Measurements from ENCODE around the gene PLA2G4D. TPM values are rescaled to one million over a fixed set of nuclear protein-coding genes. Genes with fewer than 3 reads are reported as not detected.

The PLA2G4D gene
- polyA plus RNA-seq, 1 of the 3 experiments (the other 2 are of a cell fraction) = not detected

DNA sequence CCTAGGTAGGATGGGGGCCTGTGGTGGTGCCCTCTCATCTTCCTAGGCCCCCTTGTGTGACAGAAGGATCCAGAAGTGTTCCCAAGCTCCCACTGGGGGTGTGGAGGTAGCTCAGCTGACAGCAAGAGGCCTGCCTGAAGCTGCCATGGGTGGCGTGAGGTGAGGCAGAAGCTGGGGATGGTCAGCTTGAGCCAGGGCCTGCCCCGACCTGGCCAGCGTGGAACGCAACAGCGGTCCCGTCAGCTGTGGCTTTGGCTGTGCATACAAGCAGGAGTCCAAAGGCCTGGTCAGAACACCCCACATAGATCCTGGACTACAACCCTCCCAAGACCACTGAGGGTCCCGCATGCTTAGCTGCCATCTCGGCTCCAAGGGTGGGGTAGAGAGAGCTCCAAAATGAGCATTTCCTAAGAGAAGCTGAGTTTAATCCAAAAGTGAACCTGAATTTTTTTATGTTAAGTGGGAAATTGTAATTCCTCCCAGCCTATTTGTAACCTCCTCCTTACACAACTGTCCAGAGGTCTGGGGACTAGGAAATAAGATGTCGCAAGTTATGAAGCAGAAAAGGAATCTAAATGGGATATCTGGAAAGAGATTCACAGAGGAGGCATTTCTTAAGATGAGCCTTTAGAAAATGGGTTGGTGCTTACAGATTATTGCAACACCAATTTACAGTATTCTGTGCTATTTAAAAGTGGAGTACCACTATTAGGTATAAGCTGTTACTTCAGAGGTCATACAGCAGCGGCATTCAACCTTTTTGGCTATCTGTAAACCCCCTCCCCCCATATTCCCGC lies 9.9 kb upstream of the PLA2G4D start:
- ChIA-PET CTCF (no interaction called here), POLR2A (no interaction called here)
- 92% methylated on average over 8 of the region's 11 CpGs for WGBS (ENCODE audit: low lambda C conversion rate)
- Histone ChIP-seq H3K9ac (no peak overlapping the region), H3F3A (replicated peaks; ENCODE audit: insufficient read depth) (peaks cover 3% of the 10 kb centered on the region), H3K36me3 (replicated peaks in 1 of 2; ENCODE audit: control insufficient read depth in 1 of 2, insufficient read depth in 2 of 2, low read length in 1 of 2) (no peaks in the 10 kb centered on the region), H3K4me1 (ENCODE audit: control insufficient read depth in 1 of 2, insufficient read depth in 2 of 2, low read depth in 1 of 2, low read length in 1 of 2) (peaks cover 4 to 6% of the 10 kb centered on the region in 2 experiments; a peak in 1 of 4 replicates), H3K79me2 (ENCODE audit: insufficient read depth) (no peaks in the 10 kb centered on the region), H3K4me2 (no peak overlapping the region), H3K9me3 (no peaks in the 10 kb centered on the region), H3K9me2 (no peaks in the 10 kb centered on the region), H2AFZ (ENCODE audit: low read depth) (no peak overlapping the region), H3K27ac (ENCODE audit: low read depth in 2 of 2, low read length in 1 of 2) (no peak overlapping the region), H3K4me3 (ENCODE audit: low read depth in 2 of 2, low read length in 1 of 2) (no peak overlapping the region), H4K20me1 (ENCODE audit: insufficient read depth) (no peaks in the 10 kb centered on the region), H3K27me3 (ENCODE audit: insufficient read depth) (no peaks in the 10 kb centered on the region)
- no peak for TF ChIP-seq NRF1 (IDR thresholded peaks at IDR 0.05; ENCODE audit: low read depth, low read length)
- no peak for TF ChIP-seq RFX5 (IDR thresholded peaks at IDR 0.05; ENCODE audit: low read length)
- TF ChIP-seq NFIC (IDR thresholded peaks at IDR 0.05; ENCODE audit: borderline replicate concordance) = no peak
- DNase-seq = no peak

DNA sequence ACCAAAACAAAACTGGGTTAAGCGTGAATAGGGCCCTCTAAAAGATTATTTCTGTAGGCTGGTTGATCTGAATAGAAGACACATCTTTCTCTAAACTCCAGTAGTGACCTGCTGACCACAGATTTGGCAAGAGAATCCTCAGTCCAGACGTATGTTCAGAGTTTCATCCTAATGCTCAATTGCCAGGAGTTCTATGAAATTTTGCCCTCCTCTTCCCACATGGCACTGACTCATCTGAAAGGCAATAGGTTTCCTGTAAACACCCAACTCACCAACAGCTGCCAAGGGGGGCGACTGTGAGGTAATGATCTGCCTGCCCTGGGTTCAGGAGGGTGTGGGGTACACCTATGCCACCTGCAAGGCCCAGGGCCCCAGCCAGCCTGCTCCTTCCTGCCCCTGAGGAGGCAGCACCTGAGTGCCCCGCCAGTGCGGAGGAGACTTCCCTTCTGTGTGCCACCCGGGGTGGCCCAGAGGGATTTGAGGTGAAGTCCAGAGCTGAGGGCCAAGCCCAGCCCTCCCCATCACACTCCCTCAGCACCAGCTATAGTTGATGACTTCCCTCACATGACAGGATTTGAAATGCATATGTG lies 8.4 kb upstream of the PLA2G4D start:
- WGBS (ENCODE audit: low lambda C conversion rate) = 66% methylated on average over 6 of the region's 6 CpGs
- no peak overlapping the region for H2AFZ ChIP-seq (ENCODE audit: low read depth)
- no peak overlapping the region for H3K4me3 ChIP-seq (ENCODE audit: low read depth in 2 of 2, low read length in 1 of 2)
- no peaks in the 10 kb centered on the region for H3K9me3 ChIP-seq
- no peaks in the 10 kb centered on the region for H3K9me2 ChIP-seq
- no peaks in the 10 kb centered on the region for H4K20me1 ChIP-seq (ENCODE audit: insufficient read depth)
- no peak overlapping the region for H3K9ac ChIP-seq
- H3K79me2 ChIP-seq (ENCODE audit: insufficient read depth) = no peaks in the 10 kb centered on the region
- ChIA-PET POLR2A (no interaction called here), CTCF (interaction anchor here (1.8 to 1.9 kb wide), 3 partner anchors 8 to 35 kb away, joined by 5 to 9 read pairs (median 5); partner anchors contain the start of gene PLA2G4D)
- H3K36me3 ChIP-seq (replicated peaks in 1 of 2; ENCODE audit: control insufficient read depth in 1 of 2, insufficient read depth in 2 of 2, low read length in 1 of 2) = no peaks in the 10 kb centered on the region
- H3K27me3 ChIP-seq (ENCODE audit: insufficient read depth) = no peaks in the 10 kb centered on the region
- peaks cover 4 to 6% of the 10 kb centered on the region in 2 experiments; a peak in 1 of 4 replicates for H3K4me1 ChIP-seq (ENCODE audit: control insufficient read depth in 1 of 2, insufficient read depth in 2 of 2, low read depth in 1 of 2, low read length in 1 of 2)
- H3F3A ChIP-seq (replicated peaks; ENCODE audit: insufficient read depth) = peaks cover 3% of the 10 kb centered on the region
- no peak for DNase-seq
- H3K27ac ChIP-seq (ENCODE audit: low read depth in 2 of 2, low read length in 1 of 2) = no peak overlapping the region
- TF ChIP-seq RAD21 (IDR thresholded peaks at IDR 0.05; ENCODE audit: low read length) (no peak), NFIC (IDR thresholded peaks at IDR 0.05; ENCODE audit: borderline replicate concordance) (peak; percentile 34; the same call in 1 of the 2 replicates), YY1 (IDR thresholded peaks at IDR 0.05; ENCODE audit: low read depth) (no peak), FOSL2 (IDR thresholded peaks at IDR 0.05; ENCODE audit: borderline replicate concordance, low read depth) (peak; percentile 55), RCOR1 (IDR thresholded peaks at IDR 0.05; ENCODE audit: low read length) (no peak), JUND (IDR thresholded peaks at IDR 0.05) (peak; percentile 29; the same call in 1 of the 2 replicates), GABPA (IDR thresholded peaks at IDR 0.05; ENCODE audit: low read depth) (no peak), TCF12 (IDR thresholded peaks at IDR 0.05) (peak; percentile 32; the same call in 1 of the 2 replicates), MXI1 (IDR thresholded peaks at IDR 0.05; ENCODE audit: low read depth, low read length) (no peak)
- H3K4me2 ChIP-seq = no peak overlapping the region

DNA sequence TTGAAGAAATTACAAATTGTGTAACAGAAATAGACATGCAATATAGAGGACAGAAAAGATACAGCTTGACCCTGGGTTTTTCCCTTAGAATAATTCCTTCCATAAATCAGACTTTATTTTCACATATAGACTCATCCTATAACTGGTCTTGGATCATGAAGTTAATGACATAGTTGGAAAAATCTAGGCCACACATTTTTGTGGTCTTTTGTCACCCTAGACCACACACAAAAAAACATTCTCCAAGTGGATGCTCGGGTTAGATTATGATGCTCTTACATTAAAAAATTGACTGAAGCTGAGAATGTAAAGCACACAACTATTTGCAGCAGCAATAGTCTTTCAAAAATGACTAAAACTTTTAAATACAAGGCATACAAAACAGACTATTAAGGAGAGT lies 7.5 kb upstream of the PLA2G4D start:
- POLR2A ChIA-PET = no interaction called here
- Histone ChIP-seq H3K27me3 (ENCODE audit: insufficient read depth) (no peaks in the 10 kb centered on the region), H3K9ac (no peak overlapping the region), H3K27ac (ENCODE audit: low read depth in 2 of 2, low read length in 1 of 2) (no peak overlapping the region), H3K36me3 (replicated peaks in 1 of 2; ENCODE audit: control insufficient read depth in 1 of 2, insufficient read depth in 2 of 2, low read length in 1 of 2) (no peaks in the 10 kb centered on the region), H3K9me3 (no peaks in the 10 kb centered on the region), H3K79me2 (ENCODE audit: insufficient read depth) (no peaks in the 10 kb centered on the region), H3K4me3 (ENCODE audit: low read depth in 2 of 2, low read length in 1 of 2) (no peak overlapping the region), H3K4me2 (no peak overlapping the region), H3K4me1 (ENCODE audit: control insufficient read depth in 1 of 2, insufficient read depth in 2 of 2, low read depth in 1 of 2, low read length in 1 of 2) (0 out of 4 replicates have a peak, but pooled peaks cover 0 to 6% of the 10 kb centered on the region in 2 experiments), H3K9me2 (no peaks in the 10 kb centered on the region), H4K20me1 (ENCODE audit: insufficient read depth) (no peaks in the 10 kb centered on the region), H2AFZ (ENCODE audit: low read depth) (no peak overlapping the region), H3F3A (replicated peaks; ENCODE audit: insufficient read depth) (peaks cover 3% of the 10 kb centered on the region)
- WGBS (ENCODE audit: low lambda C conversion rate) = 45% methylated on average over 1 of the region's 1 CpG
- CTCF ChIA-PET = interaction anchor here (1.8 to 1.9 kb wide), 3 partner anchors 8 to 36 kb away, joined by 5 to 9 read pairs (median 5); partner anchors contain the start of gene PLA2G4D
- no peak for DNase-seq
- TF ChIP-seq NFIC (IDR thresholded peaks at IDR 0.05; ENCODE audit: borderline replicate concordance) = no peak
- TF ChIP-seq MEF2A (IDR thresholded peaks at IDR 0.05; ENCODE audit: borderline replicate concordance, low read depth) = no peak
- TF ChIP-seq CHD2 (IDR thresholded peaks at IDR 0.05; ENCODE audit: low read length, partially characterized antibody) = no peak
- TF ChIP-seq, protein P1, sequence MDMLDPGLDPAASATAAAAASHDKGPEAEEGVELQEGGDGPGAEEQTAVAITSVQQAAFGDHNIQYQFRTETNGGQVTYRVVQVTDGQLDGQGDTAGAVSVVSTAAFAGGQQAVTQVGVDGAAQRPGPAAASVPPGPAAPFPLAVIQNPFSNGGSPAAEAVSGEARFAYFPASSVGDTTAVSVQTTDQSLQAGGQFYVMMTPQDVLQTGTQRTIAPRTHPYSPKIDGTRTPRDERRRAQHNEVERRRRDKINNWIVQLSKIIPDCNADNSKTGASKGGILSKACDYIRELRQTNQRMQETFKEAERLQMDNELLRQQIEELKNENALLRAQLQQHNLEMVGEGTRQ (IDR thresholded peaks at IDR 0.05; ENCODE audit: borderline replicate concordance, low read depth, low read length) = no peak
- TF ChIP-seq JUND (IDR thresholded peaks at IDR 0.05) = no peak
- no peak for TF ChIP-seq RFX5 (IDR thresholded peaks at IDR 0.05; ENCODE audit: low read length)
- TF ChIP-seq EP300 (IDR thresholded peaks at IDR 0.05; ENCODE audit: borderline replicate concordance in 1 of 2, low read depth in 1 of 2, low read length in 1 of 2) = no peak
- TF ChIP-seq GATA2 (CRISPR knock-in tag; IDR thresholded peaks at IDR 0.05) = no peak
- TF ChIP-seq FOXJ3 (CRISPR knock-in tag; IDR thresholded peaks at IDR 0.05) = no peak

Measured in SK-N-SH (cell line).